GM10248 (cell line): ENCODE measurements around the gene BABAM2.
A peak's percentile ranks its signal among the peaks of the same experiment; 100 is the strongest.

Experiments used
- CTCF ChIA-PET: fragments of 300-600 bp; sonication (Branson Sonifier 250); formaldehyde crosslinking; extraction: SDS; loops from one replicate; lab custom pipeline; 2021; ENCODE audit warnings: antibody characterized with exemption; lab: Yijun Ruan, JAX
- POLR2A ChIA-PET: fragments of 350-650 bp; sonication (Branson Sonifier 250); formaldehyde crosslinking; extraction: SDS; loops from one replicate; lab custom pipeline; 2020; ENCODE audit warnings: antibody characterized with exemption; lab: Yijun Ruan, JAX
- DNase-seq: peaks from one replicate; pipeline ENCODE4 v3.0.0; 2012; ENCODE audit errors: extremely low spot score
- CTCF ChIP-seq: IDR thresholded peaks from 2 replicates; pipeline ENCODE4 v1.5.1; 2012; ENCODE audit warnings: mild to moderate bottlenecking, low read depth; ENCODE audit errors: extremely low read depth, missing control alignments, control extremely low read depth

BABAM2 gene

GRCh38 chr2:27890146-27890923 is at the start of gene BABAM2, which contains the start of gene RBKS:
Gene BABAM2, plus strand, starts transcription at chr2:27890729. Its CDS starts 3,828 bp downstream, at chr2:27894557.
Gene RBKS, minus strand, starts transcription at chr2:27890387. Its CDS starts 42 bp downstream, at chr2:27890345.
- DNase-seq, result peak; percentile 95
- TF ChIP-seq CTCF, result no peak
- ChIA-PET CTCF (interaction anchor here (0.9 kb wide), 1 partner anchor 19 kb away, joined by 3 read pairs; no protein-coding TSS in a partner anchor), POLR2A (no interaction called here)

- ChIA-PET CTCF (no interaction called here), POLR2A (no interaction called here)
- TF ChIP-seq CTCF, result no peak
- no peak for DNase-seq
Observed at GRCh38 chr2:27842894-27843293, 47.6 kb upstream of the BABAM2 start.

- no peak for DNase-seq
- CTCF ChIA-PET, result interaction anchor here (0.8 kb wide), 1 partner anchor 10 kb away, joined by 3 read pairs; no protein-coding TSS in a partner anchor
- POLR2A ChIA-PET, result no interaction called here
- TF ChIP-seq CTCF, result no peak
Observed at GRCh38 chr2:27843992-27844391, 46.5 kb upstream of the BABAM2 start.

- CTCF ChIA-PET, result interaction anchor here (0.8 to 1.5 kb wide), 2 partner anchors 14 to 91 kb away, joined by 3 read pairs; no protein-coding TSS in a partner anchor
- DNase-seq, result no peak
- POLR2A ChIA-PET, result no interaction called here
Observed at GRCh38 chr2:27844821-27845255, 45.7 kb upstream of the BABAM2 start.

GRCh38 chr2:27847333-27847732 is 43.2 kb upstream of the BABAM2 start:
- ChIA-PET CTCF (interaction anchor here (1.0 to 1.6 kb wide), 3 partner anchors 8 to 123 kb away, joined by 3 to 4 read pairs (median 3); no protein-coding TSS in a partner anchor), POLR2A (no interaction called here)
- no peak for TF ChIP-seq CTCF
- DNase-seq, result no peak

More at GRCh38 chr2:27844821-27845255, 45.7 kb upstream of the BABAM2 start:
- TF ChIP-seq CTCF, result no peak

GRCh38 chr2:27849558-27850205 is 40.8 kb upstream of the BABAM2 start:
- DNase-seq, result no peak
- ChIA-PET CTCF (interaction anchor here (1.6 kb wide), 1 partner anchor 17 kb away, joined by 4 read pairs; no protein-coding TSS in a partner anchor), POLR2A (no interaction called here)
- no peak for TF ChIP-seq CTCF
